GM23338 (cell line): ENCODE results near the gene SLC35A1. TPM values are rescaled to one million over a fixed set of nuclear protein-coding genes. Genes with fewer than 3 reads are reported as not detected.

Experiments used
- ATAC-seq: fragments of 200-7000 bp; cut with Tn5 transposase; 3 replicates; pipeline ENCODE4 v1.9.1; 2020
- DNase-seq: peaks from one replicate; pipeline ENCODE4 v3.0.0-alpha.2; 2015; ENCODE audit warnings: low spot score
- H2AFZ ChIP-seq: fragments of 200-600 bp; sonication (generic); 2 replicates; pipeline ENCODE4 v1.8.0; 2016; ENCODE audit warnings: antibody characterized with exemption, mild to moderate bottlenecking, moderate library complexity
- H3F3A ChIP-seq: fragments of 200-600 bp; sonication (generic); replicated peaks from 2 replicates; pipeline ENCODE4 v1.8.0; 2017; ENCODE audit warnings: antibody characterized with exemption, mixed run types, low read depth
- H3K27ac ChIP-seq: fragments of 200-600 bp; sonication (generic); 2 replicates; pipeline ENCODE4 v1.6.1; 2016; ENCODE audit warnings: low read depth
- H3K27me3 ChIP-seq: fragments of 200-600 bp; sonication (generic); 2 replicates; pipeline ENCODE4 v1.8.0; 2016; ENCODE audit warnings: mild to moderate bottlenecking, mixed run types, moderate library complexity; ENCODE audit not compliant: insufficient read depth
- H3K36me3 ChIP-seq: fragments of 200-600 bp; sonication (generic); 2 replicates; pipeline ENCODE4 v1.8.0; 2016; ENCODE audit warnings: mild to moderate bottlenecking; ENCODE audit not compliant: insufficient read depth
- H3K4me1 ChIP-seq: fragments of 200-600 bp; sonication (generic); 2 replicates; pipeline ENCODE4 v1.8.0; 2016; ENCODE audit warnings: mild to moderate bottlenecking, moderate library complexity; ENCODE audit not compliant: insufficient read depth
- H3K4me2 ChIP-seq: fragments of 200-600 bp; sonication (generic); 2 replicates; pipeline ENCODE4 v1.7.1; 2017; ENCODE audit warnings: mixed run types
- H3K4me3 ChIP-seq: fragments of 200-600 bp; sonication (generic); 2 replicates; pipeline ENCODE4 v1.6.1; 2016; ENCODE audit warnings: mixed run types
- H3K79me2 ChIP-seq: fragments of 200-600 bp; sonication (generic); replicated peaks from 2 replicates; pipeline ENCODE4 v1.8.0; 2017; ENCODE audit warnings: mild to moderate bottlenecking; ENCODE audit not compliant: insufficient read depth
- H3K9me2 ChIP-seq: fragments of 200-600 bp; sonication (generic); 2 replicates; pipeline ENCODE4 v1.8.0; 2017; ENCODE audit not compliant: insufficient read depth
- H4K20me1 ChIP-seq: fragments of 200-600 bp; sonication (generic); replicated peaks from 2 replicates; pipeline ENCODE4 v1.8.0; 2017; ENCODE audit warnings: mild to moderate bottlenecking; ENCODE audit not compliant: insufficient read depth
- H3K27ac Mint-ChIP-seq: 2 replicates; pipeline ENCODE4 v1.8.0; 2020; ENCODE audit warnings: inconsistent platforms, mild to moderate bottlenecking, moderate library complexity, mixed read lengths
- H3K27me3 Mint-ChIP-seq: 3 replicates; pipeline ENCODE4 v1.8.0; 2022; ENCODE audit warnings: low read depth, mild to moderate bottlenecking, moderate library complexity, mixed read lengths, inconsistent platforms; ENCODE audit not compliant: insufficient read depth, poor library complexity
- H3K36me3 Mint-ChIP-seq: 3 replicates; pipeline ENCODE4 v1.8.0; 2021; ENCODE audit warnings: low read depth, mild to moderate bottlenecking, inconsistent platforms, moderate library complexity, mixed read lengths
- H3K4me1 Mint-ChIP-seq: 3 replicates; pipeline ENCODE4 v1.8.0; 2020; ENCODE audit warnings: mild to moderate bottlenecking, inconsistent platforms, mixed read lengths
- H3K4me3 Mint-ChIP-seq: 3 replicates; pipeline ENCODE4 v1.8.0; 2021; ENCODE audit warnings: moderate library complexity, mild to moderate bottlenecking, inconsistent platforms, mixed read lengths
- H3K9me3 Mint-ChIP-seq: 3 replicates; pipeline ENCODE4 v1.8.0; 2020; ENCODE audit warnings: moderate library complexity, mild to moderate bottlenecking, inconsistent platforms, mixed read lengths
- CREB1 ChIP-seq: fragments of 250-450 bp; sonication (Bioruptor Pico); IDR thresholded peaks from 2 replicates; pipeline ENCODE4 v1.5.0; 2020; ENCODE audit warnings: low read depth, mild to moderate bottlenecking, moderate library complexity
- EZH2 ChIP-seq: fragments of 200-600 bp; sonication (generic); IDR thresholded peaks from one replicate; pipeline ENCODE4 v1.8.0; 2017; ENCODE audit warnings: antibody characterized with exemption, mild to moderate bottlenecking, low read depth; ENCODE audit not compliant: unreplicated experiment
- EZH2phosphoT487 ChIP-seq: fragments of 200-600 bp; sonication (generic); IDR thresholded peaks from one replicate; pipeline ENCODE4 v1.8.1; 2018; ENCODE audit warnings: antibody characterized with exemption; ENCODE audit not compliant: unreplicated experiment
- JUNB ChIP-seq: IDR thresholded peaks from one replicate; pipeline ENCODE4 v1.6.1; 2016; ENCODE audit warnings: antibody characterized with exemption; ENCODE audit not compliant: unreplicated experiment
- POLR2AphosphoS5 ChIP-seq: IDR thresholded peaks from 2 replicates; pipeline ENCODE4 v1.6.1; 2016; ENCODE audit warnings: antibody characterized with exemption, low read depth
- STAT1 ChIP-seq: IDR thresholded peaks from one replicate; pipeline ENCODE4 v1.6.1; 2016; ENCODE audit warnings: antibody characterized with exemption; ENCODE audit not compliant: unreplicated experiment
- ZNF114 ChIP-seq: fragments of 250-450 bp; sonication (Bioruptor Pico); IDR thresholded peaks from 2 replicates; pipeline ENCODE4 v1.5.0; 2020; ENCODE audit warnings: mild to moderate bottlenecking, moderate library complexity
- ZNF331 ChIP-seq: fragments of 250-450 bp; sonication (Bioruptor Pico); IDR thresholded peaks from 2 replicates; pipeline ENCODE4 v1.5.0; 2020; ENCODE audit warnings: low read depth, mild to moderate bottlenecking, moderate library complexity
- ZNF462 ChIP-seq: fragments of 250-450 bp; sonication (Bioruptor Pico); IDR thresholded peaks from 2 replicates; pipeline ENCODE4 v1.5.0; 2020; ENCODE audit warnings: mild to moderate bottlenecking, moderate library complexity
- polyA plus RNA-seq: library from polyadenylated mRNA; unstranded; fragments of >200 nt; fragmentation: Nextera tagmentation; extraction: Ambion mirVana; gene quantifications from 2 replicates; pipeline ENCODE4 v1.2.1, GENCODE V29; 2016
- total RNA-seq: library from RNA; depleted of rRNA; stranded (reverse); fragments of >200 nt; shearing (Covaris generic); gene quantifications from 2 replicates; pipeline ENCODE4 v1.2.3, GENCODE V29; 2014
- TF ChIP-seq, protein P1 (sequence below): IDR thresholded peaks from one replicate; pipeline ENCODE4 v1.6.1; 2018; ENCODE audit warnings: antibody characterized with exemption; ENCODE audit not compliant: unreplicated experiment
- TF ChIP-seq, protein P2 (sequence below): IDR thresholded peaks from 2 replicates; pipeline ENCODE4 v1.6.1; 2016; ENCODE audit warnings: antibody characterized with exemption
- TF ChIP-seq, protein P3 (sequence below), 2 experiments: fragments of 200-600 bp in 1 of 2; sonication (generic) in 1 of 2; conservative IDR thresholded peaks; 2 replicates each; pipeline versions ENCODE4 v1.5.1 to v1.6.1; 2016 to 2017; ENCODE audit warnings: antibody characterized with exemption in 2 of 2, low read depth in 2 of 2, mild to moderate bottlenecking in 2 of 2, moderate library complexity in 1 of 2

The SLC35A1 gene
- total and polyA plus RNA-seq, 2 experiments from 2014 or later: 11.1 to 15.1 TPM

- DNase-seq: no peak
- peaks cover 3% of the 10 kb centered on the region; the same call in 1 of the 3 replicates for H3K4me1 Mint-ChIP-seq
- Histone ChIP-seq H3K4me2 (no peak overlapping the region), H3K36me3 (no peaks in the 10 kb centered on the region), H3K27me3 (no peaks in the 10 kb centered on the region), H4K20me1 (no peaks in the 10 kb centered on the region), H3K79me2 (no peaks in the 10 kb centered on the region), H2AFZ (no peak overlapping the region), H3K9me2 (no peaks in the 10 kb centered on the region), H3K4me1 (no peaks in the 10 kb centered on the region), H3K4me3 (no peak overlapping the region), H3K27ac (no peak overlapping the region), H3F3A (no peaks in the 10 kb centered on the region)
- TF ChIP-seq JUNB (no peak), STAT1 (no peak), EZH2phosphoT487 (no peak), ZNF114 (CRISPR knock-in tag) (no peak), POLR2AphosphoS5 (no peak), ZNF331 (CRISPR knock-in tag) (no peak), CREB1 (no peak), ZNF462 (CRISPR knock-in tag) (no peak), EZH2 (no peak)
- TF ChIP-seq, protein P1, sequence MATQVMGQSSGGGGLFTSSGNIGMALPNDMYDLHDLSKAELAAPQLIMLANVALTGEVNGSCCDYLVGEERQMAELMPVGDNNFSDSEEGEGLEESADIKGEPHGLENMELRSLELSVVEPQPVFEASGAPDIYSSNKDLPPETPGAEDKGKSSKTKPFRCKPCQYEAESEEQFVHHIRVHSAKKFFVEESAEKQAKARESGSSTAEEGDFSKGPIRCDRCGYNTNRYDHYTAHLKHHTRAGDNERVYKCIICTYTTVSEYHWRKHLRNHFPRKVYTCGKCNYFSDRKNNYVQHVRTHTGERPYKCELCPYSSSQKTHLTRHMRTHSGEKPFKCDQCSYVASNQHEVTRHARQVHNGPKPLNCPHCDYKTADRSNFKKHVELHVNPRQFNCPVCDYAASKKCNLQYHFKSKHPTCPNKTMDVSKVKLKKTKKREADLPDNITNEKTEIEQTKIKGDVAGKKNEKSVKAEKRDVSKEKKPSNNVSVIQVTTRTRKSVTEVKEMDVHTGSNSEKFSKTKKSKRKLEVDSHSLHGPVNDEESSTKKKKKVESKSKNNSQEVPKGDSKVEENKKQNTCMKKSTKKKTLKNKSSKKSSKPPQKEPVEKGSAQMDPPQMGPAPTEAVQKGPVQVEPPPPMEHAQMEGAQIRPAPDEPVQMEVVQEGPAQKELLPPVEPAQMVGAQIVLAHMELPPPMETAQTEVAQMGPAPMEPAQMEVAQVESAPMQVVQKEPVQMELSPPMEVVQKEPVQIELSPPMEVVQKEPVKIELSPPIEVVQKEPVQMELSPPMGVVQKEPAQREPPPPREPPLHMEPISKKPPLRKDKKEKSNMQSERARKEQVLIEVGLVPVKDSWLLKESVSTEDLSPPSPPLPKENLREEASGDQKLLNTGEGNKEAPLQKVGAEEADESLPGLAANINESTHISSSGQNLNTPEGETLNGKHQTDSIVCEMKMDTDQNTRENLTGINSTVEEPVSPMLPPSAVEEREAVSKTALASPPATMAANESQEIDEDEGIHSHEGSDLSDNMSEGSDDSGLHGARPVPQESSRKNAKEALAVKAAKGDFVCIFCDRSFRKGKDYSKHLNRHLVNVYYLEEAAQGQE: no peak
- TF ChIP-seq, protein P2, sequence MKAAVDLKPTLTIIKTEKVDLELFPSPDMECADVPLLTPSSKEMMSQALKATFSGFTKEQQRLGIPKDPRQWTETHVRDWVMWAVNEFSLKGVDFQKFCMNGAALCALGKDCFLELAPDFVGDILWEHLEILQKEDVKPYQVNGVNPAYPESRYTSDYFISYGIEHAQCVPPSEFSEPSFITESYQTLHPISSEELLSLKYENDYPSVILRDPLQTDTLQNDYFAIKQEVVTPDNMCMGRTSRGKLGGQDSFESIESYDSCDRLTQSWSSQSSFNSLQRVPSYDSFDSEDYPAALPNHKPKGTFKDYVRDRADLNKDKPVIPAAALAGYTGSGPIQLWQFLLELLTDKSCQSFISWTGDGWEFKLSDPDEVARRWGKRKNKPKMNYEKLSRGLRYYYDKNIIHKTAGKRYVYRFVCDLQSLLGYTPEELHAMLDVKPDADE: no peak
- TF ChIP-seq, protein P3, sequence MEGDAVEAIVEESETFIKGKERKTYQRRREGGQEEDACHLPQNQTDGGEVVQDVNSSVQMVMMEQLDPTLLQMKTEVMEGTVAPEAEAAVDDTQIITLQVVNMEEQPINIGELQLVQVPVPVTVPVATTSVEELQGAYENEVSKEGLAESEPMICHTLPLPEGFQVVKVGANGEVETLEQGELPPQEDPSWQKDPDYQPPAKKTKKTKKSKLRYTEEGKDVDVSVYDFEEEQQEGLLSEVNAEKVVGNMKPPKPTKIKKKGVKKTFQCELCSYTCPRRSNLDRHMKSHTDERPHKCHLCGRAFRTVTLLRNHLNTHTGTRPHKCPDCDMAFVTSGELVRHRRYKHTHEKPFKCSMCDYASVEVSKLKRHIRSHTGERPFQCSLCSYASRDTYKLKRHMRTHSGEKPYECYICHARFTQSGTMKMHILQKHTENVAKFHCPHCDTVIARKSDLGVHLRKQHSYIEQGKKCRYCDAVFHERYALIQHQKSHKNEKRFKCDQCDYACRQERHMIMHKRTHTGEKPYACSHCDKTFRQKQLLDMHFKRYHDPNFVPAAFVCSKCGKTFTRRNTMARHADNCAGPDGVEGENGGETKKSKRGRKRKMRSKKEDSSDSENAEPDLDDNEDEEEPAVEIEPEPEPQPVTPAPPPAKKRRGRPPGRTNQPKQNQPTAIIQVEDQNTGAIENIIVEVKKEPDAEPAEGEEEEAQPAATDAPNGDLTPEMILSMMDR (conservative IDR thresholded peaks at IDR 0.05; ENCODE audit: low read depth in 2 of 2): no peak
- no peaks in the 10 kb centered on the region for H3K36me3 Mint-ChIP-seq
- H3K27me3 Mint-ChIP-seq: peaks cover 4% of the 10 kb centered on the region
- H3K27ac Mint-ChIP-seq: no peak overlapping the region
- no peak overlapping the region for H3K4me3 Mint-ChIP-seq
- ATAC-seq: no peak
- H3K9me3 Mint-ChIP-seq: no peaks in the 10 kb centered on the region
These were observed 41.5 kb upstream of the SLC35A1 start for GRCh38 chr6:87431263-87431662.
